Smooth muscle cell (in vitro differentiated cells): ENCODE measurements around the gene MFSD6. TPM values are rescaled to one million over a fixed set of nuclear protein-coding genes. Genes with fewer than 3 reads are reported as not detected.

Experiments
- DNase-seq: peaks from one replicate; lab custom pipeline; 2025; ENCODE audit not compliant: unreplicated experiment; lab: John Stamatoyannopoulos, UW
- H2AFZ ChIP-seq: fragments of 200-600 bp; sonication (generic); 2 replicates; pipeline ENCODE4 v1.6.0; 2016; ENCODE audit warnings: antibody characterized with exemption, low read depth, mild to moderate bottlenecking
- H3F3A ChIP-seq: fragments of 200-600 bp; sonication (generic); 2 replicates; pipeline ENCODE4 v1.6.0; 2017; ENCODE audit warnings: antibody characterized with exemption, low read depth
- H3K27ac ChIP-seq: fragments of 200-600 bp; sonication (generic); 2 replicates; pipeline ENCODE4 v1.5.1; 2016; ENCODE audit warnings: low read depth, mild to moderate bottlenecking
- H3K27me3 ChIP-seq: fragments of 200-600 bp; sonication (generic); 2 replicates; pipeline ENCODE4 v1.6.1; 2016; ENCODE audit warnings: low read depth, mild to moderate bottlenecking
- H3K36me3 ChIP-seq: fragments of 200-600 bp; sonication (generic); 2 replicates; pipeline ENCODE4 v1.5.1; 2016; ENCODE audit warnings: low read depth
- H3K4me1 ChIP-seq: fragments of 200-600 bp; sonication (generic); 2 replicates; pipeline ENCODE4 v1.5.1; 2016; ENCODE audit warnings: low read depth
- H3K4me2 ChIP-seq: fragments of 200-600 bp; sonication (generic); 2 replicates; pipeline ENCODE4 v1.6.0; 2016; ENCODE audit warnings: mild to moderate bottlenecking
- H3K4me3 ChIP-seq: fragments of 200-600 bp; sonication (generic); 2 replicates; pipeline ENCODE4 v1.5.1; 2016; ENCODE audit warnings: mild to moderate bottlenecking
- H3K79me2 ChIP-seq: fragments of 200-600 bp; sonication (generic); 2 replicates; pipeline ENCODE4 v1.6.0; 2016; ENCODE audit warnings: low read depth, mild to moderate bottlenecking
- H3K9ac ChIP-seq: fragments of 200-600 bp; sonication (generic); 2 replicates; pipeline ENCODE4 v1.6.0; 2016; ENCODE audit warnings: low read depth
- H3K9me3 ChIP-seq: fragments of 200-600 bp; sonication (generic); replicated peaks from 2 replicates; pipeline ENCODE4 v1.5.1; 2016; ENCODE audit warnings: low read depth
- H4K20me1 ChIP-seq: fragments of 200-600 bp; sonication (generic); 2 replicates; pipeline ENCODE4 v1.6.0; 2016; ENCODE audit warnings: low read depth
- WGBS: methylation state at CpG from one replicate; pipeline ENCODE4 v1.1.7; 2016; ENCODE audit warnings: low lambda C conversion rate; 5-methylcytosine and 5-hydroxymethylcytosine counted together
- polyA plus RNA-seq: library from polyadenylated mRNA; unstranded; fragments of >200 nt; fragmentation: Nextera tagmentation; extraction: Ambion mirVana; gene quantifications from 2 replicates; pipeline ENCODE4 v1.2.1, GENCODE V29; 2016
- total RNA-seq: library from RNA; depleted of rRNA; stranded (reverse); fragments of >200 nt; gene quantifications from 2 replicates; pipeline ENCODE4 v1.2.3, GENCODE V29; 2014
- TF ChIP-seq, protein P1 (sequence below): fragments of 200-600 bp; sonication (generic); IDR thresholded peaks from 2 replicates; pipeline ENCODE4 v1.5.1; 2017; ENCODE audit warnings: borderline replicate concordance, mild to moderate bottlenecking, antibody characterized with exemption; ENCODE audit not compliant: insufficient read depth, poor library complexity, severe bottlenecking

The MFSD6 gene
- total and polyA plus RNA-seq, 2 experiments from 2014 or later, result 1.2 to 3.6 TPM

DNA sequence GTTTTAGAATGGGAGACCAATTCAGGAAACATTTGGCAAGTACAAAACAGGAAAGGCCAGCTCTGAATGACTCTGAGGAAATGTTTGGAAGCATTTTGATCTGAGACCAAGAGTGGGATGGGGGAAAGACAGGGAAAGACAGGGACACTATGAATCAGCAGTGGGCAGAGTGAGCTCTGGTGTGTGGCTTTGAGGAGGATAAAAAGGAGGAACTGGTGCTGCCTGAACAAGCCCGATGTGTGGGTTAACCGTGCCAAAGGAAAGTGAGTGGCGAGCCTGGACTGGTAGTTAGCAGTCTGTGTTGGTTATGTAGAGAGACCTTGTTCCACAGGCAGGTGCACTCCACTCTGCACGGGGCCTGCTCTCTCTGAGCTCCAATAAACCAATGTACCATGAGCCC lies 5.3 kb downstream of the MFSD6 start:
- 58% methylated on average over 4 of the region's 4 CpGs for WGBS
- Histone ChIP-seq H3K9ac (no peak overlapping the region), H3K4me1 (peaks cover 4% of the 10 kb centered on the region), H3K4me3 (no peak overlapping the region), H4K20me1 (no peaks in the 10 kb centered on the region), H3K27ac (no peak overlapping the region), H3F3A (no peaks in the 10 kb centered on the region), H3K79me2 (no peaks in the 10 kb centered on the region), H3K36me3 (no peaks in the 10 kb centered on the region), H3K27me3 (peaks cover 23% of the 10 kb centered on the region), H3K4me2 (no peak overlapping the region), H2AFZ (no peak overlapping the region), H3K9me3 (no peaks in the 10 kb centered on the region)
- no peak for DNase-seq
- TF ChIP-seq, protein P1, sequence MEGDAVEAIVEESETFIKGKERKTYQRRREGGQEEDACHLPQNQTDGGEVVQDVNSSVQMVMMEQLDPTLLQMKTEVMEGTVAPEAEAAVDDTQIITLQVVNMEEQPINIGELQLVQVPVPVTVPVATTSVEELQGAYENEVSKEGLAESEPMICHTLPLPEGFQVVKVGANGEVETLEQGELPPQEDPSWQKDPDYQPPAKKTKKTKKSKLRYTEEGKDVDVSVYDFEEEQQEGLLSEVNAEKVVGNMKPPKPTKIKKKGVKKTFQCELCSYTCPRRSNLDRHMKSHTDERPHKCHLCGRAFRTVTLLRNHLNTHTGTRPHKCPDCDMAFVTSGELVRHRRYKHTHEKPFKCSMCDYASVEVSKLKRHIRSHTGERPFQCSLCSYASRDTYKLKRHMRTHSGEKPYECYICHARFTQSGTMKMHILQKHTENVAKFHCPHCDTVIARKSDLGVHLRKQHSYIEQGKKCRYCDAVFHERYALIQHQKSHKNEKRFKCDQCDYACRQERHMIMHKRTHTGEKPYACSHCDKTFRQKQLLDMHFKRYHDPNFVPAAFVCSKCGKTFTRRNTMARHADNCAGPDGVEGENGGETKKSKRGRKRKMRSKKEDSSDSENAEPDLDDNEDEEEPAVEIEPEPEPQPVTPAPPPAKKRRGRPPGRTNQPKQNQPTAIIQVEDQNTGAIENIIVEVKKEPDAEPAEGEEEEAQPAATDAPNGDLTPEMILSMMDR, result no peak

DNA sequence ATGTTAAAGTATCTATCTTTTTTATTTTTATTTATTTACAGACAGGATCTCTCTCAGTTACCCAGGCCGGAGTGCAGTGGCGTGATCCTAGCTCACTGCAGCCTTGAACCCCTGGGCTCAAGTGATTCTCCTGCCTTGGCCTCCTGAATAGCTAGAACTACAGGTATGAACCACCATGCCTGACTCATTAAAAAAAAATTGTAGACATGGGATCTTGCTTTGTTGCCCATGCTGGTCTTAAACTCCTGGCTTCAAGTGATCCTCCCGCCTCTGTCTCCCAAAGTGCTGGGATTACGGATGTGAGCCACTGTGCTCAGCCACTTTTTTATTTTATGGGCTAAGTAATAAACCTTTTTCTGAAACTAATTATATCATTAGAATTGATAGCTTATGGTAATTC lies 7.1 kb downstream of the MFSD6 start:
- no peak overlapping the region for H3K4me2 ChIP-seq
- 90% methylated on average over 4 of the region's 4 CpGs for WGBS

DNA sequence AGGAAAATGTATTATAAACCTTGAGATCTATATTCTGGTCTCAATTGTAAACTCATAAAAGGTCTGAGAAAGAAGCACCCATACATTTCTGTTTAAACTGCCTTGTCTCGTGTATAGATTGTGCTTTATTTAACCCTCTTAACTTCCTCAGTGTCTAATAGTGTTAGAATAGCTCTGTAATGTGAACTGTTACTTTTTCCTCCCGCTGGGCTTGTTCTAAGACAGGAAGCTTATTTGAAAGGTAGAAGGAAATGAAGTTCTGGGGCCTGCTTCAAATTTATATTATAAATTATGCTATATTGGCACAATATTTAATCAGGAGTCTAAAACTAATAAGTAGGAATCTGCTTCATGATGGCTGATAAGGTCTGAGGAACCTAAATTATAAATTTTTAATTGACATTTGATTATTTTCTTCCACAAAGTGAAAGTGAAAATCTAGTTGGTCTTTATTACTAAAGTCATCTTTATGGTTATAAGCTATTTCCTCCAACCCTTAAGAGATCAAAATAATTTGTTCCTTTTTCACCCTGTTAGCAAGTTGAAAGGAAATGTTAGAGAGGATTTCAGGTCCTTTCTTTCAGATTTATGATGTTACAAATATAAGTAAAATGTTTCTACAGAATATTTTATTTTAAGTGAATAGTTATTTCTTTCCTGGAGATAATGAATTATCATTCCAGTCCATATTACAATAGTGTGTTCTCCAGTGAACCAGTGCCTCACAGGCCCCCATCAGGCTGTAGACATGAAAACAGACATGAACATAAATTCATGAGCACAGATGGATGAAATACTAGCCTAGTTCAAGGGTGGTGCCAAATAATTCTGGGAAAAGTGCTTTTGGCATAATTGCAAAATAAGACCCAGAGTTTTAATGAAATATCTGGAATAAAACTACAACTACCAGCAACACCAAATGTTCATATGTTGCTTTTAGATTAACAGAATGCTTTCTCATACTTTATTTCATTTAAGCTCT lies 7.9 kb downstream of the MFSD6 start:
- Histone ChIP-seq H3K9me3 (no peaks in the 10 kb centered on the region), H3K4me3 (no peak overlapping the region), H3K36me3 (no peaks in the 10 kb centered on the region), H3F3A (no peaks in the 10 kb centered on the region), H2AFZ (no peak overlapping the region), H4K20me1 (no peaks in the 10 kb centered on the region), H3K9ac (no peak overlapping the region), H3K4me1 (no peaks in the 10 kb centered on the region), H3K27ac (no peak overlapping the region), H3K27me3 (no peaks in the 10 kb centered on the region), H3K4me2 (no peak overlapping the region), H3K79me2 (no peaks in the 10 kb centered on the region)
- TF ChIP-seq, protein P1, result no peak
- DNase-seq, result no peak
- WGBS, result 82% methylated on average over 2 of the region's 2 CpGs

More for the DNA sequence above, 7.1 kb downstream of the MFSD6 start:
- TF ChIP-seq, protein P1, result no peak
- no peak overlapping the region for H3K27ac ChIP-seq
- H3K4me3 ChIP-seq, result no peak overlapping the region
- no peaks in the 10 kb centered on the region for H3K79me2 ChIP-seq
- no peaks in the 10 kb centered on the region for H3K9me3 ChIP-seq
- no peak overlapping the region for H2AFZ ChIP-seq
- no peak overlapping the region for H3K9ac ChIP-seq
- no peaks in the 10 kb centered on the region for H4K20me1 ChIP-seq
- peaks cover 5% of the 10 kb centered on the region for H3K27me3 ChIP-seq
- H3K4me1 ChIP-seq, result no peaks in the 10 kb centered on the region
- no peaks in the 10 kb centered on the region for H3K36me3 ChIP-seq
- no peak for DNase-seq
- H3F3A ChIP-seq, result no peaks in the 10 kb centered on the region
